SK-N-SH treated with all-trans-retinoic acid at 6 μM for 48 hours (cell line): ENCODE results near the gene UCHL3.

Source experiments
- ATAC-seq: fragments of 200-7000 bp; cut with Tn5 transposase; 3 replicates; pipeline ENCODE4 v1.9.1; 2020; ENCODE audit warnings: mild to moderate bottlenecking, moderate library complexity
- ARNTL ChIP-seq: fragments of 450-650 bp; formaldehyde crosslinking; IDR thresholded peaks from 2 replicates; pipeline ENCODE4 v1.5.0; 2020; ENCODE audit warnings: low read depth, mild to moderate bottlenecking, moderate library complexity, borderline replicate concordance
- BACH2 ChIP-seq: fragments of 250-450 bp; sonication (Bioruptor Pico); IDR thresholded peaks from 2 replicates; pipeline ENCODE4 v1.9.0; 2021; ENCODE audit warnings: mild to moderate bottlenecking, borderline replicate concordance
- CSDC2 ChIP-seq: fragments of 250-450 bp; sonication (Bioruptor Pico); IDR thresholded peaks from 2 replicates; pipeline ENCODE4 v1.5.0; 2020; ENCODE audit warnings: mild to moderate bottlenecking, moderate library complexity
- CSRNP3 ChIP-seq: fragments of 250-450 bp; sonication (Bioruptor Pico); IDR thresholded peaks from 2 replicates; pipeline ENCODE4 v1.5.1; 2021; ENCODE audit warnings: mild to moderate bottlenecking, moderate library complexity
- GLIS3 ChIP-seq: fragments of 250-450 bp; sonication (Bioruptor Pico); IDR thresholded peaks from 2 replicates; pipeline ENCODE4 v1.5.0; 2020; ENCODE audit warnings: mild to moderate bottlenecking, moderate library complexity
- ISL1 ChIP-seq: fragments of 250-450 bp; sonication (Bioruptor Pico); IDR thresholded peaks from 2 replicates; pipeline ENCODE4 v2.1.2; 2022; ENCODE audit warnings: mild to moderate bottlenecking, moderate library complexity
- OSR1 ChIP-seq: fragments of 250-450 bp; sonication (Bioruptor Pico); IDR thresholded peaks from 2 replicates; pipeline ENCODE4 v1.8.0; 2022; ENCODE audit warnings: moderate library complexity, mild to moderate bottlenecking, inconsistent platforms
- PATZ1 ChIP-seq: fragments of 250-450 bp; sonication (Bioruptor Pico); IDR thresholded peaks from 2 replicates; pipeline ENCODE4 v1.8.0; 2020; ENCODE audit warnings: mild to moderate bottlenecking, moderate library complexity, borderline replicate concordance
- POU6F1 ChIP-seq: fragments of 250-450 bp; sonication (Bioruptor Pico); IDR thresholded peaks from 2 replicates; pipeline ENCODE4 v1.8.0; 2021; ENCODE audit warnings: low read depth, mild to moderate bottlenecking, moderate library complexity, borderline replicate concordance
- PPARA ChIP-seq: fragments of 250-450 bp; sonication (Bioruptor Pico); IDR thresholded peaks from 2 replicates; pipeline ENCODE4 v1.5.0; 2020; ENCODE audit warnings: mild to moderate bottlenecking, borderline replicate concordance
- RARB ChIP-seq: fragments of 250-450 bp; sonication (Bioruptor Pico); IDR thresholded peaks from 2 replicates; pipeline ENCODE4 v1.8.0; 2021; ENCODE audit warnings: mild to moderate bottlenecking, moderate library complexity
- SNAI2 ChIP-seq: fragments of 250-450 bp; sonication (Bioruptor Pico); IDR thresholded peaks from 2 replicates; pipeline ENCODE4 v1.5.0; 2020; ENCODE audit warnings: mild to moderate bottlenecking, moderate library complexity
- TCF4 ChIP-seq: fragments of 250-450 bp; sonication (Bioruptor Pico); IDR thresholded peaks from 2 replicates; pipeline ENCODE4 v1.8.0; 2021; ENCODE audit warnings: mild to moderate bottlenecking, moderate library complexity, borderline replicate concordance
- TOX ChIP-seq: fragments of 250-450 bp; sonication (Bioruptor Pico); IDR thresholded peaks from 2 replicates; pipeline ENCODE4 v1.8.0; 2021; ENCODE audit warnings: mild to moderate bottlenecking, moderate library complexity, borderline replicate concordance
- TSHZ2 ChIP-seq: fragments of 250-450 bp; sonication (Bioruptor Pico); IDR thresholded peaks from 2 replicates; pipeline ENCODE4 v1.5.0; 2020; ENCODE audit warnings: mild to moderate bottlenecking, moderate library complexity
- ZC3H10 ChIP-seq: fragments of 250-450 bp; sonication (Bioruptor Pico); IDR thresholded peaks from 2 replicates; pipeline ENCODE4 v1.5.1; 2021; ENCODE audit warnings: mild to moderate bottlenecking, moderate library complexity
- ZFP3 ChIP-seq: fragments of 250-450 bp; sonication (Bioruptor Pico); IDR thresholded peaks from 2 replicates; pipeline ENCODE4 v1.5.0; 2020; ENCODE audit warnings: mild to moderate bottlenecking, moderate library complexity
- ZFP30 ChIP-seq: fragments of 450-650 bp; formaldehyde crosslinking; IDR thresholded peaks from 2 replicates; pipeline ENCODE4 v1.5.0; 2022; ENCODE audit warnings: mild to moderate bottlenecking, moderate library complexity
- ZNF565 ChIP-seq: fragments of 450-650 bp; formaldehyde crosslinking; conservative IDR thresholded peaks from 2 replicates; pipeline ENCODE4 v1.5.0; 2020; ENCODE audit warnings: low read depth, mild to moderate bottlenecking, moderate library complexity
- ZNF70 ChIP-seq: fragments of 450-650 bp; formaldehyde crosslinking; IDR thresholded peaks from 2 replicates; pipeline ENCODE4 v1.5.0; 2020; ENCODE audit warnings: mild to moderate bottlenecking, moderate library complexity

Gene UCHL3

GRCh38 chr13:75633285-75633684, 83.7 kb downstream of the UCHL3 start (continued):
- TF ChIP-seq TSHZ2 (CRISPR knock-in tag): no peak

- ATAC-seq: no peak
- no peak for TF ChIP-seq CSRNP3
- TF ChIP-seq TSHZ2 (CRISPR knock-in tag): no peak
- TF ChIP-seq GLIS3 (CRISPR knock-in tag): no peak
- TF ChIP-seq PPARA (CRISPR knock-in tag): no peak
- no peak for TF ChIP-seq ISL1 (CRISPR knock-in tag)
- no peak for TF ChIP-seq ZFP30 (CRISPR knock-in tag)
- no peak for TF ChIP-seq BACH2 (CRISPR knock-in tag)
- TF ChIP-seq PATZ1: no peak
- no peak for TF ChIP-seq OSR1 (CRISPR knock-in tag)
- no peak for TF ChIP-seq TCF4 (CRISPR knock-in tag)
- no peak for TF ChIP-seq CSDC2 (CRISPR knock-in tag)
- no peak for TF ChIP-seq ZNF565 (CRISPR knock-in tag)
- TF ChIP-seq ZFP3 (CRISPR knock-in tag): no peak
- TF ChIP-seq TOX (CRISPR knock-in tag): no peak
- TF ChIP-seq ZC3H10 (CRISPR knock-in tag): no peak
- TF ChIP-seq RARB (CRISPR knock-in tag): no peak
- no peak for TF ChIP-seq SNAI2 (CRISPR knock-in tag)
These were observed 85.7 kb downstream of the UCHL3 start for GRCh38 chr13:75635101-75635827.

GRCh38 chr13:75635828-75636435, 86.3 kb downstream of the UCHL3 start, which contains the start of gene LMO7:
LMO7 (plus strand) TSS chr13:75636330; CDS start chr13:75636658, 328 bp downstream.
- ATAC-seq: peak; percentile 73
- no peak for TF ChIP-seq TSHZ2 (CRISPR knock-in tag)
- no peak for TF ChIP-seq ISL1 (CRISPR knock-in tag)
- TF ChIP-seq POU6F1 (CRISPR knock-in tag): no peak
- no peak for TF ChIP-seq CSRNP3
- no peak for TF ChIP-seq ARNTL (CRISPR knock-in tag)
- no peak for TF ChIP-seq ZC3H10 (CRISPR knock-in tag)
- TF ChIP-seq ZNF565 (CRISPR knock-in tag): no peak
- no peak for TF ChIP-seq ZFP3 (CRISPR knock-in tag)
- no peak for TF ChIP-seq SNAI2 (CRISPR knock-in tag)
- no peak for TF ChIP-seq ZNF70 (CRISPR knock-in tag)
